Psoas muscle (tissue), 8 donors: ENCODE data around the gene ZNF775. TPM values are rescaled to one million over a fixed set of nuclear protein-coding genes. Genes with fewer than 3 reads are reported as not detected.

Source experiments
- ATAC-seq, 4 donors: fragments of 200-7000 bp; cut with Tn5 transposase; one replicate each; pipeline ENCODE4 v1.9.1; 2020; ENCODE audit warnings: moderate library complexity in 3 of 4, mild to moderate bottlenecking in 2 of 4
- DNase-seq, 2 donors: peaks; one replicate each; pipeline ENCODE4 v3.0.0-alpha.2; 2020
- H3K27ac ChIP-seq: fragments of 200-600 bp; one replicate; pipeline ENCODE4 v1.8.0; 2022
- H3K27me3 ChIP-seq, 3 donors: fragments of 200-600 bp in 1 of 3; one replicate each; pipeline versions ENCODE4 v1.6.1 to v1.8.0; 2013 to 2022; ENCODE audit warnings: low read length in 2 of 3, mild to moderate bottlenecking in 2 of 3, moderate library complexity in 1 of 3; ENCODE audit not compliant: insufficient read depth in 3 of 3
- H3K36me3 ChIP-seq, 2 donors: fragments of 200-600 bp in 1 of 2; one replicate each; pipeline versions ENCODE4 v1.6.1 to v1.8.0; 2013 to 2022; ENCODE audit warnings: low read depth in 1 of 2, mild to moderate bottlenecking in 1 of 2, moderate library complexity in 1 of 2; ENCODE audit not compliant: insufficient read depth in 1 of 2
- H3K4me1 ChIP-seq: fragments of 200-600 bp; one replicate; pipeline ENCODE4 v1.8.0; 2022
- H3K4me3 ChIP-seq: fragments of 200-600 bp; one replicate; pipeline ENCODE4 v1.8.0; 2022; ENCODE audit warnings: mild to moderate bottlenecking
- H3K9me3 ChIP-seq: fragments of 200-600 bp; one replicate; pipeline ENCODE4 v1.8.0; 2022
- CTCF ChIP-seq: fragments of 200-600 bp; IDR thresholded peaks from one replicate; pipeline ENCODE4 v1.8.0; 2022; ENCODE audit warnings: antibody characterized with exemption
- WGBS, 3 donors: extraction: QIAGEN DNeasy Blood & Tissue Kit; methylation state at CpG; one replicate each; pipeline versions ENCODE4 v1.1.6 to v1.1.7; 2013; 5-methylcytosine and 5-hydroxymethylcytosine counted together
- intact Hi-C, 2 donors: fragments of 100-400 bp; cut with DNase I; formaldehyde crosslinking; loops; one replicate each; pipeline versions ENCODE4 v1.11.0 to v1.14.2; 2022
- polyA plus RNA-seq, 3 donors: library from polyadenylated mRNA; stranded (reverse); fragments of 200-250 nt; gene quantifications; one replicate each; pipeline ENCODE4 v1.2.3, GENCODE V29; 2013
- total RNA-seq, 4 donors: library from RNA; stranded (reverse); fragmentation: NEBNext Ultra II Directional in 2 of 4; extraction: Animal tissue kit (Norgen Biotek cat#: 25700) in 2 of 4; gene quantifications; one replicate each; pipeline versions ENCODE4 v1.2.1 to v1.2.4, GENCODE V29; 2021 to 2023
- donor health status: healthy with polysubstance abuse.
- donor health status: DM: no; HTN: no; CAD: no; lungs with moderate emphysema.
- donor health status: Bipolar disorder and iron deficiency.
- donor health status: healthy.
- donor health status: DM: yes; HTN: yes; CAD: no.
- donor health status: DM: no; HTN: no; CAD: no.
- donor health status: DM: no; HTN: no; CAD: no.
- donor health status: DM: yes; HTN: yes; CAD: no.

The ZNF775 gene
- total and polyA plus RNA-seq, 7 donors = 1.6 to 3.8 (median 2.8) TPM

- Histone ChIP-seq H3K27ac (no peak overlapping the region), H3K9me3 (no peaks in the 10 kb centered on the region), H3K36me3 (no peaks in the 10 kb centered on the region), H3K4me3 (no peak overlapping the region), H3K27me3 (peaks cover 0 to 3% (median 2%) of the 10 kb centered on the region in 3 donors), H3K4me1 (no peaks in the 10 kb centered on the region)
- TF ChIP-seq CTCF = no peak
- WGBS, 3 donors = 65 to 72% (median 68%) methylated on average over 8 of the region's 8 CpGs
- intact Hi-C loops = no loop called here
- no peak for DNase-seq
- no peak for ATAC-seq
Observed at GRCh38 chr7:150435390-150436073, 56.4 kb downstream of the ZNF775 start.

GRCh38 chr7:150439967-150440366 lies 60.8 kb downstream of the ZNF775 start:
- Histone ChIP-seq H3K4me3 (no peak overlapping the region), H3K4me1 (no peaks in the 10 kb centered on the region), H3K9me3 (peaks cover 6% of the 10 kb centered on the region), H3K27me3 (peaks cover 0 to 5% (median 4%) of the 10 kb centered on the region in 3 donors), H3K36me3 (no peaks in the 10 kb centered on the region), H3K27ac (no peak overlapping the region)
- TF ChIP-seq CTCF = no peak
- DNase-seq (no peak), ATAC-seq (no peak)
- WGBS, 3 donors = 71 to 74% (median 73%) methylated on average over 2 of the region's 2 CpGs
- intact Hi-C loops = no loop called here

DNA sequence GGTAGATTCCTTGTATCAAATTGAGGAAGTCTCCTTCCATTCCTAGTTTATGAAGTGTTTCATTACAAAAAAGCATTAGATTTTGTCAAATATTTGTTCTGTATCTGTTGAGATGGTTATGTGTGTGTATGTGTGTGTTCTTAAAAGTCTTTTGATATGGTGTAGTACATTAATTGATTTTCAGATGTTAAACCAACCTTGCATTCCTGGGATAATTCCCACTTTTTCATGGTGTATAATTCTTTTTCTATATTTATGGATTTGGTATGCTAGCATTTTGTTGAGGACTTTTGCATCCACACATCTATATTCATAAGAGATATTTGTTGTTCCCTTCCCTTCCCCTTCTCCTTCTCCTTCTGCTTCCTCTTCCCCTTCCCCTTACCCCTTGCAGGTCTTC lies 62.4 kb downstream of the ZNF775 start:
- Histone ChIP-seq H3K9me3 (peaks cover 6% of the 10 kb centered on the region), H3K27me3 (peaks cover 0 to 5% (median 3%) of the 10 kb centered on the region in 3 donors), H3K27ac (no peak overlapping the region), H3K4me3 (no peak overlapping the region), H3K4me1 (no peaks in the 10 kb centered on the region), H3K36me3 (no peaks in the 10 kb centered on the region)
- TF ChIP-seq CTCF = no peak
- ATAC-seq = no peak
- intact Hi-C loops = no loop called here
- no peak for DNase-seq

DNA sequence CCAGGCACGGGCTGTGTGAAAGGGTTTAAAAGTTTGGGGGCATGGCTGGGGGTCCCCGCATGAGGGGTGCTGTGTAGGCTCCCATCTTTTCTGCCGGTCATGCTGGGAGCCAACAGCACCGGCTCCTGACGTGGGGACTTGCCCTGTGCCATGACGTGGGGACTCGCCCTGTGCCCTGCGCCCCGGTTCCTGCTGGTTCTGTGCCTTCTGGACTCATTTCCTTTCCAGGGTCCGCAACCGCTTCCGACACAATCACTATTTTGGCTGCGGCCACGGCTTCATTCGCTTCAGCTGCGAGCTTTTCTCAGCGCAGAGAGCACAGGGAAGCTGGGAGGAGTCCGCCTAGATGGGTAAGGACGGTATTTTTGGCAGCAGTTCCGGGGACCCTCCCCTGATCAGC lies 63.7 kb downstream of the ZNF775 start:
- Histone ChIP-seq H3K36me3 (no peaks in the 10 kb centered on the region), H3K4me1 (no peaks in the 10 kb centered on the region), H3K9me3 (peaks cover 6% of the 10 kb centered on the region), H3K27me3 (peaks cover 0 to 5% (median 3%) of the 10 kb centered on the region in 3 donors), H3K27ac (no peak overlapping the region), H3K4me3 (no peak overlapping the region)
- DNase-seq (no peak), ATAC-seq (no peak)
- TF ChIP-seq CTCF = no peak
- intact Hi-C loops = no loop called here
- 94 to 95% (median 94%) methylated on average over 20 of the region's 20 CpGs for WGBS, 3 donors
